HepG2 (cell line): ENCODE results near the gene PIEZO1. TPM values are rescaled to one million over a fixed set of nuclear protein-coding genes. Genes with fewer than 3 reads are reported as not detected.
A peak's percentile ranks its signal among the peaks of the same experiment; 100 is the strongest.

Source experiments
- CBX5 ChIP-seq: sonication (generic); formaldehyde crosslinking; IDR thresholded peaks from 2 replicates; pipeline ENCODE4 v1.4.0; 2020; ENCODE audit warnings: missing genetic modification reagents, borderline replicate concordance
- E2F2 ChIP-seq: sonication (generic); formaldehyde crosslinking; IDR thresholded peaks from 2 replicates; pipeline ENCODE4 v1.4.0; 2020; ENCODE audit warnings: missing genetic modification reagents, borderline replicate concordance
- GPN1 ChIP-seq: sonication (generic); formaldehyde crosslinking; IDR thresholded peaks from 2 replicates; pipeline ENCODE4 v1.5.1; 2020; ENCODE audit warnings: missing genetic modification reagents, borderline replicate concordance
- IRF1 ChIP-seq: sonication (generic); formaldehyde crosslinking; IDR thresholded peaks from 2 replicates; pipeline ENCODE4 v1.4.0; 2020; ENCODE audit warnings: low read depth, mild to moderate bottlenecking, missing genetic modification reagents
- PRPF4 ChIP-seq: fragments of 200-400 bp; formaldehyde crosslinking; IDR thresholded peaks from 2 replicates; pipeline ENCODE4 v1.6.1; 2016; ENCODE audit warnings: low read length, low read depth; ENCODE audit not compliant: poor library complexity, severe bottlenecking
- RNF2 ChIP-seq: fragments of 450-650 bp; conservative IDR thresholded peaks from 2 replicates; pipeline ENCODE4 v1.6.1; 2016; ENCODE audit warnings: low read depth
- SKIL ChIP-seq: sonication (generic); formaldehyde crosslinking; IDR thresholded peaks from 2 replicates; pipeline ENCODE4 v1.8.0; 2022; ENCODE audit warnings: missing genetic modification reagents, mild to moderate bottlenecking, moderate library complexity, borderline replicate concordance
- SNAPC2 ChIP-seq: sonication (generic); formaldehyde crosslinking; IDR thresholded peaks from 2 replicates; pipeline ENCODE4 v1.8.1; 2022; ENCODE audit warnings: mild to moderate bottlenecking, missing genetic modification reagents
- SRSF9 ChIP-seq: fragments of 200-400 bp; formaldehyde crosslinking; IDR thresholded peaks from 2 replicates; pipeline ENCODE4 v1.6.1; 2018; ENCODE audit warnings: borderline replicate concordance, mild to moderate bottlenecking, low read depth, low read length; ENCODE audit not compliant: insufficient read depth, poor library complexity, severe bottlenecking
- TRIM22 ChIP-seq: fragments of 450-650 bp; IDR thresholded peaks from 2 replicates; pipeline ENCODE4 v1.6.1; 2017
- ZBTB44 ChIP-seq: sonication (generic); formaldehyde crosslinking; IDR thresholded peaks from 2 replicates; pipeline ENCODE4 v1.4.0; 2020; ENCODE audit warnings: missing genetic modification reagents
- ZGPAT ChIP-seq: IDR thresholded peaks from 2 replicates; pipeline ENCODE4 v1.6.1; 2016; ENCODE audit warnings: mild to moderate bottlenecking
- ZKSCAN8 ChIP-seq: IDR thresholded peaks from 2 replicates; pipeline ENCODE4 v1.6.1; 2016; ENCODE audit warnings: borderline replicate concordance, missing genetic modification reagents, missing compliant biosample characterization
- ZNF251 ChIP-seq: sonication (generic); formaldehyde crosslinking; IDR thresholded peaks from 2 replicates; pipeline ENCODE4 v1.9.0; 2021; ENCODE audit warnings: mild to moderate bottlenecking, missing genetic modification reagents
- ZNF329 ChIP-seq: sonication (generic); formaldehyde crosslinking; IDR thresholded peaks from 2 replicates; pipeline ENCODE4 v1.9.0; 2021; ENCODE audit warnings: low read depth, mild to moderate bottlenecking, missing genetic modification reagents
- ZNF460 ChIP-seq: sonication (generic); formaldehyde crosslinking; IDR thresholded peaks from 2 replicates; pipeline ENCODE4 v1.5.1; 2020; ENCODE audit warnings: missing genetic modification reagents, mild to moderate bottlenecking, borderline replicate concordance
- ZNF674 ChIP-seq: sonication (generic); formaldehyde crosslinking; IDR thresholded peaks from 2 replicates; pipeline ENCODE4 v1.5.0; 2020; ENCODE audit warnings: low read depth, mild to moderate bottlenecking, missing genetic modification reagents
- polyA plus RNA-seq, 8 experiments: library from polyadenylated mRNA; depleted of rRNA in 3 of 8; stranded (reverse) in 7 of 8; unstranded in 1 of 8; fragments of >200 nt; fragmentation: Illumina TruSeq in 4 of 8; extraction: Trizol in 4 of 8; gene quantifications; 2 replicates each; pipeline versions ENCODE4 v1.2.1 to v1.2.3, GENCODE V29; 2011 to 2016; ENCODE audit warnings: low read depth in 4 of 8, missing spikeins in 1 of 8, mixed read lengths in 1 of 8; ENCODE audit not compliant: insufficient read depth in 1 of 8
- total RNA-seq, 5 experiments: library from RNA; depleted of rRNA; stranded (reverse); fragments of >200 nt; fragmentation: Illumina TruSeq; extraction: Trizol; gene quantifications; 2 replicates each; pipeline ENCODE4 v1.2.3, GENCODE V29; 2016; ENCODE audit warnings: low read depth in 1 of 5

Gene PIEZO1
- total and polyA plus RNA-seq, 2 of the 13 experiments (the other 11 are each of a cell fraction or from before 2014, with no cell fraction given) = 67.9 to 85.0 TPM

- TF ChIP-seq SNAPC2 (CRISPR knock-in tag) (no peak), PRPF4 (no peak), SRSF9 (no peak), CBX5 (CRISPR knock-in tag) (no peak; the same call in 1 of the 2 replicates), TRIM22 (no peak), IRF1 (CRISPR knock-in tag) (no peak), SKIL (CRISPR knock-in tag) (no peak), ZBTB44 (CRISPR knock-in tag) (no peak), ZGPAT (CRISPR knock-in tag) (peak; percentile 48; the same call in 1 of the 2 replicates), GPN1 (no peak), E2F2 (CRISPR knock-in tag) (no peak), ZNF460 (CRISPR knock-in tag) (no peak), ZNF251 (no peak), ZKSCAN8 (no peak), ZNF329 (no peak), ZNF674 (no peak), RNF2 (no peak)
Observed at GRCh38 chr16:88804552-88805339, 19.7 kb upstream of the PIEZO1 start (continued).
